ENCODE measurements around the gene TENT4A. TPM values are rescaled to one million over a fixed set of nuclear protein-coding genes. Genes with fewer than 3 reads are reported as not detected.

TENT4A gene
- polyA plus RNA-seq, 1 experiment = 4.0 TPM

DNA sequence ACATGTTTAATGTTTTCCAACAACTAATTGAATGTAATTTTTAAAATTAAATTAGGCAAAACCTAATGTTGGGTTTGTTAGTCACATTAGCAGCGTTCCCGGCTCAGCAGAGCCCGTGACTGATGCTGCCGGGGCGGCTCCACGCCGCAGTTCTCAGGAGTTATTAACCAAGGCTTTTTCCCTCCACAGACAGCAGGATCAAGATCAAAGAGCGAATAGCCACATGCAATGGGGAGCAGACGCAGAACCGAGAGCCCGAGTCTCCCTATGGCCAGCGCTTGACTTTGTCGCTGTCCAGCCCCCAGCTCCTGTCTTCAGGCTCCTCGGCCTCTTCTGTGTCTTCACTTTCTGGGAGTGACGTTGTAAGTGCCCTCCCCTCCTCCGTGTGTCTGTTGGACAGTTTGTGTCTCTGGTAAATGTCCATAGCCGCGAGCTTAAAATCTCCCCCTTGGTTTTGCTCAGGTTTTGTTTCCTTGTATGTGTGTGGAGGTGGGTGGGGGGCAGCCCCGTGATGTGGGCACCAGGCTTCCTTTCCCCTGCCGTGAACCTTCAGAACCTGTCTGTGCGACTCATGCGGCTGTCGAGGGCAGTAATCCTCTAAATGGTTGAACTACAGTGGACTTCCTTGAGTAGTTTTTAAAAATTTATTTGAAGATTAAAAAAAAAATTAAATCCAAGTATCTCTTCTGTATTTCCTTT, 37.1 kb downstream of the TENT4A start:
- DNase-seq (ENCODE audit: low read depth, low spot score) = no peak
- H3K9me3 ChIP-seq (ENCODE audit: control insufficient read depth, insufficient read depth, low read length) = no peaks in the 10 kb centered on the region
- TF ChIP-seq, protein P1, sequence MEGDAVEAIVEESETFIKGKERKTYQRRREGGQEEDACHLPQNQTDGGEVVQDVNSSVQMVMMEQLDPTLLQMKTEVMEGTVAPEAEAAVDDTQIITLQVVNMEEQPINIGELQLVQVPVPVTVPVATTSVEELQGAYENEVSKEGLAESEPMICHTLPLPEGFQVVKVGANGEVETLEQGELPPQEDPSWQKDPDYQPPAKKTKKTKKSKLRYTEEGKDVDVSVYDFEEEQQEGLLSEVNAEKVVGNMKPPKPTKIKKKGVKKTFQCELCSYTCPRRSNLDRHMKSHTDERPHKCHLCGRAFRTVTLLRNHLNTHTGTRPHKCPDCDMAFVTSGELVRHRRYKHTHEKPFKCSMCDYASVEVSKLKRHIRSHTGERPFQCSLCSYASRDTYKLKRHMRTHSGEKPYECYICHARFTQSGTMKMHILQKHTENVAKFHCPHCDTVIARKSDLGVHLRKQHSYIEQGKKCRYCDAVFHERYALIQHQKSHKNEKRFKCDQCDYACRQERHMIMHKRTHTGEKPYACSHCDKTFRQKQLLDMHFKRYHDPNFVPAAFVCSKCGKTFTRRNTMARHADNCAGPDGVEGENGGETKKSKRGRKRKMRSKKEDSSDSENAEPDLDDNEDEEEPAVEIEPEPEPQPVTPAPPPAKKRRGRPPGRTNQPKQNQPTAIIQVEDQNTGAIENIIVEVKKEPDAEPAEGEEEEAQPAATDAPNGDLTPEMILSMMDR (IDR thresholded peaks at IDR 0.05; ENCODE audit: low read depth, low read length) = no peak
- H3K4me3 ChIP-seq (ENCODE audit: low read depth, low read length) = no peak overlapping the region
- H3K27ac ChIP-seq (ENCODE audit: low read depth, low read length) = no peak overlapping the region
- ChIA-PET POLR2A (interaction anchor here (1.5 kb wide), 1 partner anchor 117 kb away, joined by 5 read pairs; the partner anchor contains the start of genes NSUN2 and SRD5A1), CTCF (interaction anchor here (0.6 kb wide), 1 partner anchor 19 kb away, joined by 3 read pairs; no protein-coding TSS in a partner anchor)
- no peaks in the 10 kb centered on the region for H3K27me3 ChIP-seq (ENCODE audit: control insufficient read depth, insufficient read depth, low read length)

DNA sequence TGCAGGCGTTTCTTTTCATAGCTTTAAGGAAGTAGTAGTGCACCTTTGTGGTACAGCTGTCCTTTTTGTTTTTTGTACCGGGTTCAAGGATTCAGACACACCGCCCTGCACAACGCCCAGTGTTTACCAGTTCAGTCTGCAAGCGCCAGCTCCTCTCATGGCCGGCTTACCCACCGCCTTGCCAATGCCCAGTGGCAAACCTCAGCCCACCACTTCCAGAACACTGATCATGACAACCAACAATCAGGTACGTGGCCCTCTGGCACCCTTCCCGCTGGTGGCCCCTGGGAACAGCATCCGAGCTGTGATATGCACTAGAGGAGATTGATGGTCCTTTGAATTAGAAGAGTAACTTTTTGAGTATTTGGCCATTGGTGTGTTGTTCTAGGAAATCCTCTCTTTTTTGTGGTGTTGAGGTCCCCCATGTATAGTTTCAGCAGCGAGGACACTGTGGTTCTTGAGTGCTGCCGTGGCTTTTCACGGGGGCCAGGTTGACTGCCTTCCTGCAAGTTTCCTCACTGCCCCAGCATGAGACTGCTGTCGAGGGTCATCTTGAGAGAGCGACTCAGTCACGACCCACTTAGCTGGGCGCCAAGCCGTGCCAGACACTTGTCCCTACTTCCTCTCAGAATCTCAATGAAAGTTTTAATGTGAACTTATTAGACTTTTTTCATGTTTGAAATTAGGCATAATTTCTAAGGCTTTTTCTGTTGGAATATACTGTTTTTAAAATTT, 37.9 kb downstream of the TENT4A start:
- DNase-seq (ENCODE audit: low read depth, low spot score) = no peak
- H3K9me3 ChIP-seq (ENCODE audit: control insufficient read depth, insufficient read depth, low read length) = no peaks in the 10 kb centered on the region; the same call in 1 of the 2 replicates
- ChIA-PET CTCF (interaction anchor here (0.5 kb wide), 1 partner anchor 117 kb away, joined by 4 read pairs; no protein-coding TSS in a partner anchor), POLR2A (no interaction called here)
- no peaks in the 10 kb centered on the region for H3K27me3 ChIP-seq (ENCODE audit: control insufficient read depth, insufficient read depth, low read length)
- H3K4me3 ChIP-seq (ENCODE audit: low read depth, low read length) = no peak overlapping the region
- no peak overlapping the region for H3K27ac ChIP-seq (ENCODE audit: low read depth, low read length)
- TF ChIP-seq, protein P1 (IDR thresholded peaks at IDR 0.05; ENCODE audit: low read depth, low read length) = no peak

DNA sequence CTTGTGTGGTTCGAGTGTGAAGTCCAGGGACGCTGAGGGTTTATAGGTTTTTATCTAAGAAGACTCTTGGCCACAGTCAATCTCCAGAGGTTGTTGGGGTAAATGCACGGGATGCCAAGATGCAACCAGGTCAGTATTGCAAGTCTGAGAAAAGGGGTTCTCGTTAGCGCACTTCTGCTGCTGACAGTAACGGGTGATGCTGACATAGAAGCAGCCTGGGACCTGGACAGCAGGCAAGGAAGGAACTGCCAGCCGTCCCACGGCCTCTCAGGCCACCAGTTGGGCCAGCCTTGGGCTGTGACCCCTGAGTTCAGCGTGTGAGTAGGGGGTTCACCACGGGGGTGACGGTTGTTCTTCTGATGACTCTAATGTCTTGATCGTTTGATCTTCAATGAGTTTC, 39.0 kb downstream of the TENT4A start:
- CTCF ChIA-PET = interaction anchor here (1.4 kb wide), 1 partner anchor 13 kb away, joined by 7 read pairs; no protein-coding TSS in a partner anchor
- Histone ChIP-seq H3K27me3 (ENCODE audit: control insufficient read depth, insufficient read depth, low read length) (no peaks in the 10 kb centered on the region), H3K27ac (ENCODE audit: low read depth, low read length) (no peak overlapping the region), H3K4me3 (ENCODE audit: low read depth, low read length) (no peak overlapping the region), H3K9me3 (ENCODE audit: control insufficient read depth, insufficient read depth, low read length) (no peaks in the 10 kb centered on the region; the same call in 1 of the 2 replicates)
- DNase-seq (ENCODE audit: low read depth, low spot score) = no peak
- POLR2A ChIA-PET = no interaction called here
- TF ChIP-seq, protein P1 (IDR thresholded peaks at IDR 0.05; ENCODE audit: low read depth, low read length) = no peak

DNA sequence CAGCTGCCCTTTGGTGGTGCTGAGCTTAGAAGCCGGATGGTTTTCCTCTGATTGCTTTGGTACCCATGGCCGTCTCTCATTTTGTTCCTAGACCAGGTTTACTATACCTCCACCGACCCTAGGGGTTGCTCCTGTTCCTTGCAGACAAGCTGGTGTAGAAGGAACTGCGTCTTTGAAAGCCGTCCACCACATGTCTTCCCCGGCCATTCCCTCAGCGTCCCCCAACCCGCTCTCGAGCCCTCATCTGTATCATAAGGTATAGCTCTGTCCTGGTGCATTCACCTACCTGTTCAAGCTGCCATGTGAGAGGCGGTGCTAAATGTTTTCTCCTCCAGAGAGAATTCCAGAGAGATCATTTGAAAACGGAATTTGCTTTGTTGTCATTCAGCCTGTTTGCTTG, 39.5 kb downstream of the TENT4A start:
- CTCF ChIA-PET = interaction anchor here (1.4 kb wide), 1 partner anchor 12 kb away, joined by 7 read pairs; no protein-coding TSS in a partner anchor
- TF ChIP-seq, protein P1 (IDR thresholded peaks at IDR 0.05; ENCODE audit: low read depth, low read length) = no peak
- no peaks in the 10 kb centered on the region; the same call in 1 of the 2 replicates for H3K9me3 ChIP-seq (ENCODE audit: control insufficient read depth, insufficient read depth, low read length)

DNA sequence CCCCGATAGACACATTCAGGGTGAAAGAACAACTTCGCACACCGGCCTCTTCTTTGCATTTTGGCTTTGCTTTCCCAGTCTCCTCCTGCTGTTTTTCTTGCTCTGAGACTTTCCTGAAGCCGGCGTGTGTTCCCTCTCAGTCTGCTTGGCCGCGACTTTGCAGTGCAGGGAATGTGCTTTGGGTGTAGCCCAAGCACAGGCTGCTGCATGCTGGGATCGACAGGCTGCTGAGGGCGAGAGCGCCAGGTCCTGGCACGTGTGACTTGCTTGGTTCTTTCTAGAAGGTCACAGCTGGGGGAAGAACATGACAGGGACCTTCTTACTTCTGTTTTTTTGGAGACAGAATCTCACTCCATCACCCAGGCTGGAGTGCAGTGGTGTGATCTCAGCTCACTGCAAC, 40.6 kb downstream of the TENT4A start:
- POLR2A ChIA-PET = no interaction called here
- TF ChIP-seq, protein P1 (IDR thresholded peaks at IDR 0.05; ENCODE audit: low read depth, low read length) = no peak
- H3K27me3 ChIP-seq (ENCODE audit: control insufficient read depth, insufficient read depth, low read length) = no peaks in the 10 kb centered on the region

More for the DNA sequence above, 39.5 kb downstream of the TENT4A start:
- Histone ChIP-seq H3K4me3 (ENCODE audit: low read depth, low read length) (no peak overlapping the region), H3K27ac (ENCODE audit: low read depth, low read length) (no peak overlapping the region), H3K27me3 (ENCODE audit: control insufficient read depth, insufficient read depth, low read length) (no peaks in the 10 kb centered on the region)
- DNase-seq (ENCODE audit: low read depth, low spot score) = no peak
- POLR2A ChIA-PET = no interaction called here

More for the DNA sequence above, 40.6 kb downstream of the TENT4A start:
- H3K9me3 ChIP-seq (ENCODE audit: control insufficient read depth, insufficient read depth, low read length) = no peaks in the 10 kb centered on the region; the same call in 1 of the 2 replicates
- no peak overlapping the region for H3K4me3 ChIP-seq (ENCODE audit: low read depth, low read length)
- H3K27ac ChIP-seq (ENCODE audit: low read depth, low read length) = no peak overlapping the region
- no peak for DNase-seq (ENCODE audit: low read depth, low spot score)
- CTCF ChIA-PET = no interaction called here
